WTC11 (cell line): ENCODE data around the gene TOR4A. TPM values are rescaled to one million over a fixed set of nuclear protein-coding genes. Genes with fewer than 3 reads are reported as not detected.
A peak's percentile ranks its signal among the peaks of the same experiment; 100 is the strongest.

Experiments used
- ATAC-seq: fragments of 200-7000 bp; cut with Tn5 transposase; 2 replicates; pipeline ENCODE4 v1.10.0; 2021; ENCODE audit warnings: mild to moderate bottlenecking, moderate library complexity
- CTCF ChIA-PET: fragments of 300-600 bp; sonication (Branson Sonifier 250); formaldehyde crosslinking; loops from one replicate; lab custom pipeline; 2021; ENCODE audit warnings: antibody characterized with exemption; lab: Charles Lee
- POLR2A ChIA-PET: fragments of 350-600 bp; sonication (Branson Sonifier 250); formaldehyde crosslinking; loops from one replicate; lab custom pipeline; 2021; ENCODE audit warnings: antibody characterized with exemption; lab: Charles Lee
- DNase-seq: peaks from one replicate; pipeline ENCODE4 v3.0.0; 2021; ENCODE audit warnings: low spot score
- H3K27ac Mint-ChIP-seq: 2 replicates; pipeline ENCODE4 v1.8.0; 2021; ENCODE audit warnings: mixed read lengths
- H3K27me3 Mint-ChIP-seq: 2 replicates; pipeline ENCODE4 v1.8.0; 2021; ENCODE audit warnings: low read depth, mild to moderate bottlenecking, moderate library complexity, mixed read lengths
- H3K36me3 Mint-ChIP-seq: 2 replicates; pipeline ENCODE4 v1.8.0; 2021; ENCODE audit warnings: mixed read lengths
- H3K4me1 Mint-ChIP-seq: 2 replicates; pipeline ENCODE4 v1.8.0; 2022; ENCODE audit warnings: mixed read lengths
- H3K4me3 Mint-ChIP-seq: 2 replicates; pipeline ENCODE4 v1.8.0; 2021; ENCODE audit warnings: mild to moderate bottlenecking, moderate library complexity, mixed read lengths
- H3K9me3 Mint-ChIP-seq: 2 replicates; pipeline ENCODE4 v1.8.0; 2021; ENCODE audit warnings: mixed read lengths
- CREB1 ChIP-seq: sonication (generic); formaldehyde crosslinking; IDR thresholded peaks from 2 replicates; pipeline ENCODE4 v1.8.0; 2023; ENCODE audit warnings: mild to moderate bottlenecking, missing genetic modification reagents
- FOXP1 ChIP-seq: sonication (generic); formaldehyde crosslinking; IDR thresholded peaks from 2 replicates; pipeline ENCODE4 v1.8.0; 2022; ENCODE audit warnings: missing genetic modification reagents, mild to moderate bottlenecking, moderate library complexity, borderline replicate concordance
- JUN ChIP-seq: sonication (generic); formaldehyde crosslinking; IDR thresholded peaks from 2 replicates; pipeline ENCODE4 v1.8.0; 2023; ENCODE audit warnings: mild to moderate bottlenecking, missing genetic modification reagents
- MAX ChIP-seq: sonication (generic); formaldehyde crosslinking; IDR thresholded peaks from 2 replicates; pipeline ENCODE4 v1.8.0; 2022; ENCODE audit warnings: mild to moderate bottlenecking, missing genetic modification reagents
- NR2C2 ChIP-seq: sonication (generic); formaldehyde crosslinking; IDR thresholded peaks from 2 replicates; pipeline ENCODE4 v1.8.0; 2022; ENCODE audit warnings: mild to moderate bottlenecking, missing genetic modification reagents
- OVOL2 ChIP-seq: fragments of 250-450 bp; sonication (Bioruptor Pico); IDR thresholded peaks from 2 replicates; pipeline ENCODE4 v1.9.0; 2021; ENCODE audit warnings: mild to moderate bottlenecking, borderline replicate concordance
- PREB ChIP-seq: sonication (generic); formaldehyde crosslinking; IDR thresholded peaks from 2 replicates; pipeline ENCODE4 v1.8.1; 2022; ENCODE audit warnings: mild to moderate bottlenecking, missing genetic modification reagents, moderate library complexity, borderline replicate concordance
- TP53 ChIP-seq: sonication (generic); formaldehyde crosslinking; IDR thresholded peaks from 2 replicates; pipeline ENCODE4 v1.8.1; 2023; ENCODE audit warnings: mild to moderate bottlenecking, missing genetic modification reagents
- ZNF281 ChIP-seq: sonication (generic); formaldehyde crosslinking; IDR thresholded peaks from 2 replicates; pipeline ENCODE4 v1.8.0; 2023; ENCODE audit warnings: mild to moderate bottlenecking, missing genetic modification reagents
- ZNF396 ChIP-seq: fragments of 250-450 bp; sonication (Bioruptor Pico); IDR thresholded peaks from 2 replicates; pipeline ENCODE4 v1.8.0; 2021; ENCODE audit warnings: mild to moderate bottlenecking, moderate library complexity, borderline replicate concordance
- total RNA-seq: library from RNA; stranded (reverse); gene quantifications from 3 replicates; pipeline ENCODE4 v1.2.3, GENCODE V29; 2021
- TF ChIP-seq, protein P1 (sequence below): sonication (generic); formaldehyde crosslinking; IDR thresholded peaks from 2 replicates; pipeline ENCODE4 v1.8.0; 2022; ENCODE audit warnings: missing genetic modification reagents
- TF ChIP-seq, protein P2 (sequence below): sonication (generic); formaldehyde crosslinking; IDR thresholded peaks from 2 replicates; pipeline ENCODE4 v1.8.0; 2022; ENCODE audit warnings: mild to moderate bottlenecking, missing genetic modification reagents
- TF ChIP-seq, protein P3 (sequence below): fragments of 250-450 bp; sonication (Bioruptor Pico); IDR thresholded peaks from 2 replicates; pipeline ENCODE4 v1.9.0; 2021; ENCODE audit warnings: mild to moderate bottlenecking, borderline replicate concordance

Gene TOR4A
- total RNA-seq, 1 experiment from 2014 or later = 7.3 TPM

GRCh38 chr9:137275588-137276472, 1.7 kb upstream of the TOR4A start:
- H3K4me1 Mint-ChIP-seq = peaks cover 25% of the 10 kb centered on the region
- no peak overlapping the region for H3K4me3 Mint-ChIP-seq
- TF ChIP-seq CREB1 (CRISPR knock-in tag) (no peak), ZNF396 (no peak), OVOL2 (CRISPR knock-in tag) (no peak), FOXP1 (no peak)
- H3K27me3 Mint-ChIP-seq = no peaks in the 10 kb centered on the region
- no peaks in the 10 kb centered on the region for H3K9me3 Mint-ChIP-seq
- peaks cover 3% of the 10 kb centered on the region; the same call in 1 of the 2 replicates for H3K36me3 Mint-ChIP-seq
- CTCF ChIA-PET = interaction anchor here (0.7 to 2.7 kb wide), 9 partner anchors 11 to 147 kb away, joined by 3 to 30 read pairs (median 7); partner anchors contain the start of genes EXD3, NOXA1 and TUBB4B
- ATAC-seq (no peak), DNase-seq (no peak)
- peak overlapping the region; percentile 85 for H3K27ac Mint-ChIP-seq
- POLR2A ChIA-PET = interaction anchor here (2.0 kb wide), 1 partner anchor 35 kb away, joined by 12 read pairs; the partner anchor contains the start of gene TUBB4B

GRCh38 chr9:137276473-137277328, 825 bp upstream of the TOR4A start:
- H3K27ac Mint-ChIP-seq = peak overlapping the region; percentile 90
- peaks cover under 1% of the 10 kb centered on the region; the same call in 1 of the 2 replicates for H3K27me3 Mint-ChIP-seq
- no peaks in the 10 kb centered on the region for H3K36me3 Mint-ChIP-seq
- ATAC-seq (peak; percentile 32), DNase-seq (peak; percentile 62)
- H3K4me1 Mint-ChIP-seq = peaks cover 25% of the 10 kb centered on the region
- H3K4me3 Mint-ChIP-seq = peak overlapping the region; percentile 59
- TF ChIP-seq TP53 (CRISPR knock-in tag) (no peak), MAX (CRISPR knock-in tag) (peak; percentile 47)
- CTCF ChIA-PET = interaction anchor here (0.6 to 2.7 kb wide), 22 partner anchors 10 to 258 kb away, joined by 3 to 30 read pairs (median 5); partner anchors contain the start of genes ENTPD8, EXD3, NELFB and NOXA1
- POLR2A ChIA-PET = interaction anchor here (0.7 to 2.0 kb wide), 5 partner anchors 27 to 39 kb away, joined by 3 to 12 read pairs (median 4); partner anchors contain the start of gene TUBB4B
- H3K9me3 Mint-ChIP-seq = no peaks in the 10 kb centered on the region

- CTCF ChIA-PET = interaction anchor here (0.7 to 2.7 kb wide), 14 partner anchors 9 to 231 kb away, joined by 3 to 30 read pairs (median 6); partner anchors contain the start of genes ENTPD8, EXD3, NELFB and NOXA1
- Mint-ChIP-seq H3K27ac (no peak overlapping the region), H3K9me3 (no peaks in the 10 kb centered on the region), H3K4me3 (peak overlapping the region; percentile 62), H3K27me3 (peaks cover 15% of the 10 kb centered on the region), H3K36me3 (no peaks in the 10 kb centered on the region), H3K4me1 (peaks cover 24% of the 10 kb centered on the region)
- no peak for TF ChIP-seq JUN (CRISPR knock-in tag)
- no peak for TF ChIP-seq ZNF281 (CRISPR knock-in tag)
- no peak for TF ChIP-seq PREB (CRISPR knock-in tag)
- TF ChIP-seq, protein P1, sequence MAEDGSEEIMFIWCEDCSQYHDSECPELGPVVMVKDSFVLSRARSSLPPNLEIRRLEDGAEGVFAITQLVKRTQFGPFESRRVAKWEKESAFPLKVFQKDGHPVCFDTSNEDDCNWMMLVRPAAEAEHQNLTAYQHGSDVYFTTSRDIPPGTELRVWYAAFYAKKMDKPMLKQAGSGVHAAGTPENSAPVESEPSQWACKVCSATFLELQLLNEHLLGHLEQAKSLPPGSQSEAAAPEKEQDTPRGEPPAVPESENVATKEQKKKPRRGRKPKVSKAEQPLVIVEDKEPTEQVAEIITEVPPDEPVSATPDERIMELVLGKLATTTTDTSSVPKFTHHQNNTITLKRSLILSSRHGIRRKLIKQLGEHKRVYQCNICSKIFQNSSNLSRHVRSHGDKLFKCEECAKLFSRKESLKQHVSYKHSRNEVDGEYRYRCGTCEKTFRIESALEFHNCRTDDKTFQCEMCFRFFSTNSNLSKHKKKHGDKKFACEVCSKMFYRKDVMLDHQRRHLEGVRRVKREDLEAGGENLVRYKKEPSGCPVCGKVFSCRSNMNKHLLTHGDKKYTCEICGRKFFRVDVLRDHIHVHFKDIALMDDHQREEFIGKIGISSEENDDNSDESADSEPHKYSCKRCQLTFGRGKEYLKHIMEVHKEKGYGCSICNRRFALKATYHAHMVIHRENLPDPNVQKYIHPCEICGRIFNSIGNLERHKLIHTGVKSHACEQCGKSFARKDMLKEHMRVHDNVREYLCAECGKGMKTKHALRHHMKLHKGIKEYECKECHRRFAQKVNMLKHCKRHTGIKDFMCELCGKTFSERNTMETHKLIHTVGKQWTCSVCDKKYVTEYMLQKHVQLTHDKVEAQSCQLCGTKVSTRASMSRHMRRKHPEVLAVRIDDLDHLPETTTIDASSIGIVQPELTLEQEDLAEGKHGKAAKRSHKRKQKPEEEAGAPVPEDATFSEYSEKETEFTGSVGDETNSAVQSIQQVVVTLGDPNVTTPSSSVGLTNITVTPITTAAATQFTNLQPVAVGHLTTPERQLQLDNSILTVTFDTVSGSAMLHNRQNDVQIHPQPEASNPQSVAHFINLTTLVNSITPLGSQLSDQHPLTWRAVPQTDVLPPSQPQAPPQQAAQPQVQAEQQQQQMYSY (CRISPR knock-in tag) = no peak
- TF ChIP-seq, protein P2, sequence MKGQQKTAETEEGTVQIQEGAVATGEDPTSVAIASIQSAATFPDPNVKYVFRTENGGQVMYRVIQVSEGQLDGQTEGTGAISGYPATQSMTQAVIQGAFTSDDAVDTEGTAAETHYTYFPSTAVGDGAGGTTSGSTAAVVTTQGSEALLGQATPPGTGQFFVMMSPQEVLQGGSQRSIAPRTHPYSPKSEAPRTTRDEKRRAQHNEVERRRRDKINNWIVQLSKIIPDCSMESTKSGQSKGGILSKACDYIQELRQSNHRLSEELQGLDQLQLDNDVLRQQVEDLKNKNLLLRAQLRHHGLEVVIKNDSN (CRISPR knock-in tag) = no peak
- no peak for TF ChIP-seq NR2C2
- TF ChIP-seq, protein P3, sequence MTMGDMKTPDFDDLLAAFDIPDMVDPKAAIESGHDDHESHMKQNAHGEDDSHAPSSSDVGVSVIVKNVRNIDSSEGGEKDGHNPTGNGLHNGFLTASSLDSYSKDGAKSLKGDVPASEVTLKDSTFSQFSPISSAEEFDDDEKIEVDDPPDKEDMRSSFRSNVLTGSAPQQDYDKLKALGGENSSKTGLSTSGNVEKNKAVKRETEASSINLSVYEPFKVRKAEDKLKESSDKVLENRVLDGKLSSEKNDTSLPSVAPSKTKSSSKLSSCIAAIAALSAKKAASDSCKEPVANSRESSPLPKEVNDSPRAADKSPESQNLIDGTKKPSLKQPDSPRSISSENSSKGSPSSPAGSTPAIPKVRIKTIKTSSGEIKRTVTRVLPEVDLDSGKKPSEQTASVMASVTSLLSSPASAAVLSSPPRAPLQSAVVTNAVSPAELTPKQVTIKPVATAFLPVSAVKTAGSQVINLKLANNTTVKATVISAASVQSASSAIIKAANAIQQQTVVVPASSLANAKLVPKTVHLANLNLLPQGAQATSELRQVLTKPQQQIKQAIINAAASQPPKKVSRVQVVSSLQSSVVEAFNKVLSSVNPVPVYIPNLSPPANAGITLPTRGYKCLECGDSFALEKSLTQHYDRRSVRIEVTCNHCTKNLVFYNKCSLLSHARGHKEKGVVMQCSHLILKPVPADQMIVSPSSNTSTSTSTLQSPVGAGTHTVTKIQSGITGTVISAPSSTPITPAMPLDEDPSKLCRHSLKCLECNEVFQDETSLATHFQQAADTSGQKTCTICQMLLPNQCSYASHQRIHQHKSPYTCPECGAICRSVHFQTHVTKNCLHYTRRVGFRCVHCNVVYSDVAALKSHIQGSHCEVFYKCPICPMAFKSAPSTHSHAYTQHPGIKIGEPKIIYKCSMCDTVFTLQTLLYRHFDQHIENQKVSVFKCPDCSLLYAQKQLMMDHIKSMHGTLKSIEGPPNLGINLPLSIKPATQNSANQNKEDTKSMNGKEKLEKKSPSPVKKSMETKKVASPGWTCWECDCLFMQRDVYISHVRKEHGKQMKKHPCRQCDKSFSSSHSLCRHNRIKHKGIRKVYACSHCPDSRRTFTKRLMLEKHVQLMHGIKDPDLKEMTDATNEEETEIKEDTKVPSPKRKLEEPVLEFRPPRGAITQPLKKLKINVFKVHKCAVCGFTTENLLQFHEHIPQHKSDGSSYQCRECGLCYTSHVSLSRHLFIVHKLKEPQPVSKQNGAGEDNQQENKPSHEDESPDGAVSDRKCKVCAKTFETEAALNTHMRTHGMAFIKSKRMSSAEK (CRISPR knock-in tag) = no peak
- ATAC-seq (no peak), DNase-seq (peak; percentile 48)
- POLR2A ChIA-PET = interaction anchor here (2.0 kb wide), 1 partner anchor 38 kb away, joined by 12 read pairs; the partner anchor contains the start of gene TUBB4B
Observed at GRCh38 chr9:137278061-137278701, 655 bp downstream of the TOR4A start.
